OCI-M2 (cell line): ENCODE data around the gene FLNB.

Source experiments
- DNase-seq: peaks from one replicate; lab custom pipeline; 2025; ENCODE audit not compliant: unreplicated experiment; lab: John Stamatoyannopoulos, UW

Gene FLNB

GRCh38 chr3:58130591-58130990 lies 122.4 kb downstream of the FLNB start:
- no peak for DNase-seq

- DNase-seq: no peak
Measured at GRCh38 chr3:58131101-58131825, 123.0 kb downstream of the FLNB start.

- DNase-seq: no peak
Measured at GRCh38 chr3:58132850-58133249, 124.6 kb downstream of the FLNB start.

- DNase-seq: no peak
Measured at GRCh38 chr3:58134468-58134867, 126.2 kb downstream of the FLNB start.

- DNase-seq: no peak
Measured at GRCh38 chr3:58135712-58136543, 127.7 kb downstream of the FLNB start.

- DNase-seq: no peak
Measured at GRCh38 chr3:58137306-58137705, 129.1 kb downstream of the FLNB start.

- no peak for DNase-seq
Measured at GRCh38 chr3:58141766-58142345, 133.6 kb downstream of the FLNB start.

GRCh38 chr3:58143417-58144055 lies 135.3 kb downstream of the FLNB start:
- no peak for DNase-seq

GRCh38 chr3:58144478-58145325 lies 136.5 kb downstream of the FLNB start:
- no peak for DNase-seq

- no peak for DNase-seq
Measured at GRCh38 chr3:58148049-58148448, 139.8 kb downstream of the FLNB start.

GRCh38 chr3:58150130-58150809 lies 142.0 kb downstream of the FLNB start:
- DNase-seq: no peak

GRCh38 chr3:58150810-58151199 lies 142.6 kb downstream of the FLNB start:
- no peak for DNase-seq

- no peak for DNase-seq
Measured at GRCh38 chr3:58151637-58152036, 143.4 kb downstream of the FLNB start.

GRCh38 chr3:58152225-58153015 lies 144.2 kb downstream of the FLNB start:
- DNase-seq: no peak

GRCh38 chr3:58153371-58153770 lies 145.1 kb downstream of the FLNB start:
- DNase-seq: no peak

GRCh38 chr3:58154626-58155449 lies 146.6 kb downstream of the FLNB start:
- no peak for DNase-seq

GRCh38 chr3:58155838-58156237 lies 147.6 kb downstream of the FLNB start:
- DNase-seq: no peak

GRCh38 chr3:58157700-58158099 lies 149.5 kb downstream of the FLNB start:
- no peak for DNase-seq
